Activated CD4-positive, alpha-beta memory T cell treated with anti-CD3 and anti-CD28 coated beads for 36 hours (primary cell): ENCODE results near the gene TEX26. TPM values are rescaled to one million over a fixed set of nuclear protein-coding genes. Genes with fewer than 3 reads are reported as not detected.

Experiments
- total RNA-seq, 2 experiments: library from RNA; stranded (reverse); gene quantifications; one replicate each; pipeline ENCODE4 v1.2.3, GENCODE V29; 2021

The TEX26 gene
- total RNA-seq, 2 experiments from 2014 or later = not detected

Other genes starting within 250 kb of the TEX26 start
- gene ALOX5AP, start 197.1 kb upstream of the TEX26 start, total RNA-seq = 10 to 100 TPM; 31.8 to 33.8 TPM
- not detected for gene MEDAG, start 26.4 kb upstream of the TEX26 start, total RNA-seq
- 100 to 1,000 TPM; 214 to 221 TPM for gene HSPH1, start 229.2 kb downstream of the TEX26 start, total RNA-seq